ENCODE results near the gene TOMM70. TPM values are rescaled to one million over a fixed set of nuclear protein-coding genes. Genes with fewer than 3 reads are reported as not detected.

TOMM70 gene
- total and polyA plus RNA-seq, 2 of the 13 experiments (the other 11 are each of a cell fraction or from before 2014, with no cell fraction given): 27.0 to 77.2 TPM

DNA sequence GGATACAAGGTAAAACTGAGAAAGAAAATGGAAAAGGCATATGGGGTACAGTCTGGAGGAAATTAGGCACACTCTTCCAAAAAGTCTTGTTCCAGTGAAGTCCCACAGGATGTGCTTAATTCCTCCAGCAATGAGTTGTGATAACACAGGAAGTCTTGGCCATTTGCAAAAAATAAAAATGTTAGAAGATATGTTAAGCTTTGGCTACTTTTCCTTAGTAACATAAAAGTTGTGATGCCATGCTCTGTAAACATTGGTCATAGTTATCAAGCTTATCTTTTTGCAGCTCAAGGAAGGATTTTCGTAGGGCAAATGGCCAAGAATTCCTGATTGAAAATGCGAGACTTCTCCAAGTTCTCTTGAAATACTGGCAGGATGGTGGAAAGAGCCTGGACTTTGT is 26.8 kb upstream of the TOMM70 start:
- H3K27ac ChIP-seq (ENCODE audit: extremely low read length, insufficient read depth, low read length): no peak overlapping the region
- no peak for DNase-seq (ENCODE audit: low spot score)
- BruUV-seq (replicated peaks): no TSS peak
- ChIA-PET POLR2A (no interaction called here), CTCF (ENCODE audit: low intra/inter-chr PET ratio, low total read pairs) (no interaction called here)
- no peak overlapping the region for H3K4me2 ChIP-seq (ENCODE audit: low read depth, low read length)
- FAIRE-seq: no peak
- no peaks in the 10 kb centered on the region for H3K27me3 ChIP-seq (ENCODE audit: control insufficient read depth in 1 of 2, insufficient read depth in 2 of 2, low read length in 2 of 2)
- H3K79me2 ChIP-seq (ENCODE audit: insufficient read depth, low read length): no peaks in the 10 kb centered on the region
- in situ Hi-C loops (cut with HindIII; ENCODE audit: extremely low pct_ligation_motif_present, low pct_unique_long_range_greater_than_20kb): no loop called here
- H3K4me3 ChIP-seq (replicated peaks in 1 of 3; ENCODE audit: insufficient read depth in 1 of 3, low read depth in 2 of 3, low read length in 3 of 3): no peak overlapping the region
- no peak for ATAC-seq
- 97% methylated on average over 2 of the region's 2 CpGs for WGBS (ENCODE audit: low lambda C conversion rate)
- H2AFZ ChIP-seq (ENCODE audit: low read length): no peak overlapping the region
- H3K4me1 ChIP-seq (ENCODE audit: insufficient read depth, low read length): no peaks in the 10 kb centered on the region; the same call in 1 of the 2 replicates
- H3K36me3 ChIP-seq (replicated peaks in 1 of 2; ENCODE audit: control insufficient read depth in 1 of 2, insufficient read depth in 2 of 2, low read length in 2 of 2): peaks cover 0 to 1% of the 10 kb centered on the region in 2 experiments; a peak in 1 of 5 replicates
- no peak overlapping the region for H3K9ac ChIP-seq (ENCODE audit: insufficient read depth, low read depth, low read length)
- no peaks in the 10 kb centered on the region for H4K20me1 ChIP-seq (ENCODE audit: insufficient read depth, low read length)
- intact Hi-C loops (cut with micrococcal nuclease; ENCODE audit: unreplicated experiment): no loop called here
- H3K9me3 ChIP-seq (ENCODE audit: low read length): no peaks in the 10 kb centered on the region
- TF ChIP-seq HDAC6 (IDR thresholded peaks at IDR 0.05; ENCODE audit: low read depth, low read length) (no peak), CBFB (CRISPR knock-in tag; IDR thresholded peaks at IDR 0.05) (no peak), RBM39 (IDR thresholded peaks at IDR 0.05; ENCODE audit: low read depth, low read length, poor library complexity, severe bottlenecking) (no peak), SP1 (IDR thresholded peaks at IDR 0.05) (no peak), SP1 (CRISPR knock-in tag; IDR thresholded peaks at IDR 0.05) (no peak), SIX4 (CRISPR knock-in tag; IDR thresholded peaks at IDR 0.05) (no peak), TOE1 (CRISPR knock-in tag; IDR thresholded peaks at IDR 0.05) (no peak), ZNF609 (CRISPR knock-in tag; IDR thresholded peaks at IDR 0.05; ENCODE audit: borderline replicate concordance) (no peak), NCOA1 (CRISPR knock-in tag; IDR thresholded peaks at IDR 0.05) (no peak)
